B cell (primary cell): ENCODE measurements around the gene DLG1. TPM values are rescaled to one million over a fixed set of nuclear protein-coding genes. Genes with fewer than 3 reads are reported as not detected.

Source experiments
- ATAC-seq: fragments of 200-7000 bp; cut with Tn5 transposase; one replicate; pipeline ENCODE4 v1.10.0; 2021; ENCODE audit warnings: low read depth, mild to moderate bottlenecking, moderate number of reproducible peaks, moderate library complexity
- CTCF ChIA-PET: fragments of 350-600 bp; sonication (Branson Sonifier 250); formaldehyde crosslinking; loops from one replicate; lab custom pipeline; 2021; ENCODE audit warnings: antibody characterized with exemption, inconsistent platforms; lab: Charles Lee
- POLR2A ChIA-PET: fragments of 350-600 bp; sonication (Branson Sonifier 250); formaldehyde crosslinking; loops from one replicate; lab custom pipeline; 2021; ENCODE audit warnings: antibody characterized with exemption; lab: Charles Lee
- DNase-seq: peaks from one replicate; pipeline ENCODE4 v3.0.0; 2013
- H2AFZ ChIP-seq: 2 replicates; pipeline ENCODE4 v1.6.1; 2012; ENCODE audit warnings: mild to moderate bottlenecking, low read depth, low read length; ENCODE audit not compliant: insufficient read depth, poor library complexity, severe bottlenecking
- H3K27ac ChIP-seq, 2 donors: 1 replicate in 1 of 2; 2 replicates in 1 of 2; pipeline ENCODE4 v1.5.1; 2012 to 2013; ENCODE audit warnings: low read length in 2 of 2, mild to moderate bottlenecking in 2 of 2, moderate library complexity in 1 of 2
- H3K27me3 ChIP-seq, 4 experiments: fragments of 200-600 bp in 1 of 4; sonication (generic) in 1 of 4; replicated peaks in 1 of 4; 1 replicate in 2 of 4; 2 replicates in 2 of 4; pipeline versions ENCODE4 v1.6.1 to v1.7.0; 2013 to 2016; ENCODE audit warnings: low read length in 3 of 4, mild to moderate bottlenecking in 2 of 4, mixed read lengths in 1 of 4, moderate library complexity in 1 of 4; ENCODE audit not compliant: insufficient read depth in 4 of 4, control insufficient read depth in 3 of 4; ENCODE audit errors: control extremely low read depth in 1 of 4
- H3K36me3 ChIP-seq, 2 experiments: replicated peaks in 1 of 2; 1 replicate in 1 of 2; 2 replicates in 1 of 2; pipeline versions ENCODE4 v1.6.1 to v1.7.1; 2013; ENCODE audit warnings: low read length in 1 of 2; ENCODE audit not compliant: insufficient read depth in 2 of 2, control insufficient read depth in 1 of 2; ENCODE audit errors: control extremely low read depth in 1 of 2, extremely low read depth in 1 of 2
- H3K4me1 ChIP-seq, 2 donors: fragments of 200-600 bp in 1 of 2; sonication (generic) in 1 of 2; 1 replicate in 1 of 2; 2 replicates in 1 of 2; pipeline versions ENCODE4 v1.5.1 to v1.6.1; 2013 to 2017; ENCODE audit warnings: low read length in 2 of 2; ENCODE audit not compliant: control insufficient read depth in 2 of 2, insufficient read depth in 2 of 2
- H3K4me2 ChIP-seq: replicated peaks from 2 replicates; pipeline ENCODE3; 2012; ENCODE audit warnings: mild to moderate bottlenecking, low read depth, low read length; ENCODE audit not compliant: poor library complexity, severe bottlenecking
- H3K4me3 ChIP-seq, 5 experiments: fragments of 200-600 bp in 1 of 5; sonication (generic) in 1 of 5; 1 replicate in 3 of 5; 2 replicates in 2 of 5; pipeline versions ENCODE4 v1.5.1 to v1.7.0; 2011 to 2016; ENCODE audit warnings: low read length in 4 of 5, mild to moderate bottlenecking in 4 of 5, low read depth in 2 of 5, control low read depth in 1 of 5, moderate library complexity in 1 of 5; ENCODE audit not compliant: insufficient read depth in 1 of 5; ENCODE audit errors: control extremely low read depth in 1 of 5, extremely low read depth in 1 of 5
- H3K79me2 ChIP-seq: fragments of 200-600 bp; sonication (generic); one replicate; pipeline ENCODE4 v1.6.0; 2016; ENCODE audit warnings: low read length; ENCODE audit not compliant: control insufficient read depth, insufficient read depth
- H3K9ac ChIP-seq: fragments of 200-600 bp; sonication (generic); 2 replicates; pipeline ENCODE4 v1.6.1; 2017; ENCODE audit warnings: mild to moderate bottlenecking, low read length, moderate library complexity
- H3K9me3 ChIP-seq, 3 donors: one replicate each; pipeline versions ENCODE4 v1.6.1 to v1.7.1; 2013; ENCODE audit warnings: low read length in 2 of 3; ENCODE audit not compliant: control insufficient read depth in 2 of 3, insufficient read depth in 1 of 3; ENCODE audit errors: control extremely low read depth in 1 of 3
- H4K20me1 ChIP-seq: 2 replicates; pipeline ENCODE4 v1.6.0; 2012; ENCODE audit warnings: mild to moderate bottlenecking, low read length; ENCODE audit not compliant: insufficient read depth, control insufficient read depth, poor library complexity, severe bottlenecking
- H3K27ac Mint-ChIP-seq: one replicate; pipeline ENCODE4 v1.8.0; 2021; ENCODE audit warnings: mixed read lengths
- H3K27me3 Mint-ChIP-seq: one replicate; pipeline ENCODE4 v1.8.0; 2021; ENCODE audit warnings: mixed read lengths
- H3K4me1 Mint-ChIP-seq: one replicate; pipeline ENCODE4 v1.8.0; 2021; ENCODE audit warnings: mixed read lengths
- H3K4me3 Mint-ChIP-seq: one replicate; pipeline ENCODE4 v1.8.0; 2021; ENCODE audit warnings: mixed read lengths
- H3K9me3 Mint-ChIP-seq: one replicate; pipeline ENCODE4 v1.8.0; 2022; ENCODE audit warnings: mixed read lengths; ENCODE audit not compliant: insufficient read depth
- EZH2 ChIP-seq: IDR thresholded peaks from 2 replicates; pipeline ENCODE4 v1.6.1; 2012; ENCODE audit warnings: borderline replicate concordance, low read depth, mild to moderate bottlenecking, moderate library complexity, low read length; ENCODE audit not compliant: insufficient read depth, poor library complexity, severe bottlenecking
- WGBS: methylation state at CpG from one replicate; pipeline ENCODE4 v1.1.5; 2013; ENCODE audit warnings: missing lambda C conversion rate; ENCODE audit not compliant: insufficient coverage; 5-methylcytosine and 5-hydroxymethylcytosine counted together
- intact Hi-C: fragments of 100-400 bp; cut with micrococcal nuclease; formaldehyde crosslinking; loops from one replicate; pipeline ENCODE4 v1.10.0; 2022
- polyA plus RNA-seq: library from polyadenylated mRNA; depleted of rRNA; stranded (reverse); fragments of >200 nt; gene quantifications from 2 replicates; pipeline ENCODE4 v1.2.3, GENCODE V29; 2012
- total RNA-seq, 2 donors: library from RNA; stranded (reverse); fragments of 120-200 nt in 1 of 2; gene quantifications; 1 replicate in 1 of 2; 2 replicates in 1 of 2; pipeline versions ENCODE4 v1.2.3 to v1.2.4, GENCODE V29; 2013 to 2022
- TF ChIP-seq, protein P1 (sequence below): fragments of 200-600 bp; IDR thresholded peaks from one replicate; pipeline ENCODE4 v1.8.0; 2022; ENCODE audit warnings: antibody characterized with exemption, mild to moderate bottlenecking

Gene DLG1
- total and polyA plus RNA-seq, 2 donors (not counting 1 experiment from before 2014, with no cell fraction given), result 23.4 to 114 TPM

DNA sequence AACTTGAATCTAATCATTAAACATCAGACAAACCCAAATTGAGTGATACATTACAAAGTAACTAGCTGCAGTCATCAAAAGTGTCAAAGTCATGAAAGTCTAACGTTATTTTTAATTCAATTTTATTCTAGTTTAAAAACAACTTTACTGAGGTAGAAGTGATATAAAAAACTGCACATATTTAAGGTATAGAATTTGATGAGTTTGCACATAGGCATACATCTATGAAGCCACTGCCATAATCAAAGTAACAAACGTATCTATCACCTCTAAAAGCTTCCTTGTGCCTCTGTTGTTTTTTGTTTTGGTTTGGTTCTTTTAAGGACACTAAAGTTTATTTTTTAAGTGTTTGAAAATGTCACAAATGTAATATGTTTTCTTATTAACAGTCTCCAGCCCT, 130.9 kb downstream of the DLG1 start:
- ATAC-seq, result no peak
- intact Hi-C loops, result no loop called here
- POLR2A ChIA-PET, result no interaction called here

DNA sequence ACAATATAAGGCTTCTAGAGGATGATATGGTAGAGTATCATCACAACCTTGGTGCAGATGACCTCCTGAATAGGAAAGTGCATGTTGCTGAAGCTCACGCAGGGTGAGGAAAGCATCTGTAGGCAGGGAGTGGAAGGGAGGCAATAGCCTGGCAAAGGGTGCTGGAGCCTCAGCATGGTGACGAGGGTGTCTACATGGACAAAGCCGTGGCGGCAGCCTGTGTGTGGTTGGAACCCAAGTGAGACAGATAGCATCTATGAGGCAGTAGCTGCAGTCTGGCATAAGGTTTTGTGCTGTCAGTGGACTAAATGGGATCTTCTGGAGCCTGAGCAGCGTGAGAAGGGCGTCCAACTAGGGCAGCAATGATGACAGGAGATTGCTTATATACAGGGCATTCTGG, 132.5 kb downstream of the DLG1 start:
- no peaks in the 10 kb centered on the region for H3K79me2 ChIP-seq
- Mint-ChIP-seq H3K27me3 (no peaks in the 10 kb centered on the region), H3K4me1 (no peaks in the 10 kb centered on the region), H3K9me3 (no peaks in the 10 kb centered on the region), H3K4me3 (no peak overlapping the region), H3K27ac (no peak overlapping the region)
- H3K4me3 ChIP-seq, result no peak overlapping the region
- no peak overlapping the region for H2AFZ ChIP-seq
- DNase-seq, result no peak
- H3K4me2 ChIP-seq, result no peak overlapping the region
- no peak for TF ChIP-seq EZH2
- TF ChIP-seq, protein P1, sequence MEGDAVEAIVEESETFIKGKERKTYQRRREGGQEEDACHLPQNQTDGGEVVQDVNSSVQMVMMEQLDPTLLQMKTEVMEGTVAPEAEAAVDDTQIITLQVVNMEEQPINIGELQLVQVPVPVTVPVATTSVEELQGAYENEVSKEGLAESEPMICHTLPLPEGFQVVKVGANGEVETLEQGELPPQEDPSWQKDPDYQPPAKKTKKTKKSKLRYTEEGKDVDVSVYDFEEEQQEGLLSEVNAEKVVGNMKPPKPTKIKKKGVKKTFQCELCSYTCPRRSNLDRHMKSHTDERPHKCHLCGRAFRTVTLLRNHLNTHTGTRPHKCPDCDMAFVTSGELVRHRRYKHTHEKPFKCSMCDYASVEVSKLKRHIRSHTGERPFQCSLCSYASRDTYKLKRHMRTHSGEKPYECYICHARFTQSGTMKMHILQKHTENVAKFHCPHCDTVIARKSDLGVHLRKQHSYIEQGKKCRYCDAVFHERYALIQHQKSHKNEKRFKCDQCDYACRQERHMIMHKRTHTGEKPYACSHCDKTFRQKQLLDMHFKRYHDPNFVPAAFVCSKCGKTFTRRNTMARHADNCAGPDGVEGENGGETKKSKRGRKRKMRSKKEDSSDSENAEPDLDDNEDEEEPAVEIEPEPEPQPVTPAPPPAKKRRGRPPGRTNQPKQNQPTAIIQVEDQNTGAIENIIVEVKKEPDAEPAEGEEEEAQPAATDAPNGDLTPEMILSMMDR, result no peak
- no peaks in the 10 kb centered on the region for H3K9me3 ChIP-seq
- peaks cover 5 to 7% of the 10 kb centered on the region in 2 experiments for H3K36me3 ChIP-seq
- POLR2A ChIA-PET, result no interaction called here
- intact Hi-C loops, result no loop called here
- no peak for ATAC-seq
- no peak overlapping the region for H3K9ac ChIP-seq
- H3K27ac ChIP-seq, result no peak overlapping the region
- H4K20me1 ChIP-seq, result peaks cover 2% of the 10 kb centered on the region
- H3K27me3 ChIP-seq, result no peaks in the 10 kb centered on the region
- 96% methylated on average over 6 of the region's 6 CpGs for WGBS
- H3K4me1 ChIP-seq, result no peaks in the 10 kb centered on the region
- CTCF ChIA-PET, result no interaction called here

More for the DNA sequence above, 130.9 kb downstream of the DLG1 start:
- Histone ChIP-seq H3K27ac (no peak overlapping the region), H3K4me3 (no peak overlapping the region), H3K9ac (no peak overlapping the region), H4K20me1 (peaks cover 5% of the 10 kb centered on the region), H2AFZ (no peak overlapping the region), H3K36me3 (peaks cover 5 to 7% of the 10 kb centered on the region in 2 experiments), H3K27me3 (no peaks in the 10 kb centered on the region), H3K4me2 (no peak overlapping the region), H3K4me1 (no peaks in the 10 kb centered on the region), H3K9me3 (no peaks in the 10 kb centered on the region), H3K79me2 (no peaks in the 10 kb centered on the region)
- no peaks in the 10 kb centered on the region for H3K4me1 Mint-ChIP-seq
- H3K9me3 Mint-ChIP-seq, result no peaks in the 10 kb centered on the region
- H3K27ac Mint-ChIP-seq, result no peak overlapping the region
- no CpG with 5 or more reads among the region's 2 CpGs for WGBS
- CTCF ChIA-PET, result no interaction called here
- H3K4me3 Mint-ChIP-seq, result no peak overlapping the region
- no peak for DNase-seq
- H3K27me3 Mint-ChIP-seq, result no peaks in the 10 kb centered on the region
- TF ChIP-seq, protein P1, result no peak
- TF ChIP-seq EZH2, result no peak
